GM21723 (cell line): Measurements from ENCODE around the gene GORASP1.

Source experiments
- ATAC-seq: cut with Tn5 transposase; IDR thresholded peaks from one replicate; pipeline ENCODE4 v1.9.1; 2021; ENCODE audit warnings: mild to moderate bottlenecking, moderate library complexity; ENCODE audit not compliant: unreplicated experiment

The GORASP1 gene

DNA sequence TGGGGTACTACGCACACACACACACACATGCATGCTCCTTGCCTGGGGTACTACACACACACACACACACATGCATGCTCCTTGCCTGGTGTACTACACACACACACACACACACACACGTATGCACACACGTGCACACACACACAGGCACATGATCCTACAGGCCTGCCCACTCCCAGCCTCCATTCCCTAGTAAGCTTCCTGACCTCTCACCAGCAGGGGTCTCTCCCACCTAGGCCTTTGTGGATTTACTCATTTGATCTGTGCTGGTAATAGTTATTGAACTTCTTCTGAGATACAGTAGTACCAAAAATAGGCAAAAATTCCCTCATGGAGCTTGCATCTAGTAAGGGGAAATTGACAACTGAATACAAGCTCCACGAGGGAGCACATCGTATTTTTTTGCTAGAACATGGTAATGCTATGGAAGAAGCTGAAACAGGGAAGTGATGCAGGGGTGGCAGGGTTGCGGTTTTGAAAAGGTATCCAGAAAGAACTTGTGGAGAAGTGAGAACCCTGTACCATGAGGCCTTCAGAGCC, 19.2 kb upstream of the GORASP1 start:
- no peak for ATAC-seq

DNA sequence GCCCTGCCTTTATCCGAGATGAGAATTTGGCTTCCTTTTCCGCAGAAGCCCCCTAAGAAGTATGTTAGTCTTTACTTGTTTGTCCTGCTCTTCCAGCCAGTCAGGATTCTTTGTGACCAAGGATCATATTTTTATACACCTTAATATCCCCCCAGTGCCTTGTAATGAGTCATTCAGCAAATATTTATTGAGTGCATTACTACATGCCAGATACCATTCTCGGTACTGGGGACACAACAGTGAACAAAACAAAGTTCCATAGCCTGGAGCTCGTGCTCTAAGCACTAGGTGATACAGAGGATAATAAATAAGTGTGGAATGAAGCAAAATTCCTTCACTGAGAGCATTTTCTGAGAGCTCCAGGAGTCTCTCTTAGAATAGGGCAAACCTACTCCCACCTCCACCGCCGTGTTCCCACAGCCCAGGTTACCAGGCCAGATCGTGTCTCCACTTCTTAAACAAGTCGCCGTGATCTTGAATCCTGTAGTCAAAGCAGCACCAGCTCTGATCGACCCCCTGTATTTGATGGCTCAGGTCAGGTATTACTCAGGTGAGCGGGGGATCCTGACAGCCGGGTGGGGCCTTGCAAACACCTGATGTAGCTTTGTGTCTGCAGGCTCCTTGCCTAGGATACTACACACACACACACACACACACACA, 18.5 kb upstream of the GORASP1 start:
- ATAC-seq: no peak

GRCh38 chr3:39124876-39125840, 17.7 kb upstream of the GORASP1 start:
- no peak for ATAC-seq

GRCh38 chr3:39122813-39123212, 15.4 kb upstream of the GORASP1 start:
- ATAC-seq: peak; percentile 76

DNA sequence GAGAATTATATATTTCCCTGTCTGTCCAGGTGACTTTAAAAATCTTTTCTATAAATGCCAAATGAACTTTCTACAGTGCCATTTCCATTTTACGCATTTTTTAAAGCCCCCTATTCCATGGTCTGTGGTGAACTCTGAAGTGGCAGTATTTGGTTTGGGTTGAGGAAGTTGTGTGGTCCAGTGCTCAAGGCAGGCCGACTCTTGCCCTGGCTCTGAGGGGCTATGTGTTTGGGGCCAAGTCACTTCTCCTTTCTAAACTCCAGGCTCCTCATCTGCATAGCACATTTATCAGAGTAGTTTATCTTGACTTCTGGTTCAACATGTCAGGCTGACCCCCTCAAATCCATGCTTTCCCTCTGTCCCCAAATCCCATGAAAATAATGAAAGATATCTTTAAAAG, 14.2 kb upstream of the GORASP1 start:
- no peak for ATAC-seq

DNA sequence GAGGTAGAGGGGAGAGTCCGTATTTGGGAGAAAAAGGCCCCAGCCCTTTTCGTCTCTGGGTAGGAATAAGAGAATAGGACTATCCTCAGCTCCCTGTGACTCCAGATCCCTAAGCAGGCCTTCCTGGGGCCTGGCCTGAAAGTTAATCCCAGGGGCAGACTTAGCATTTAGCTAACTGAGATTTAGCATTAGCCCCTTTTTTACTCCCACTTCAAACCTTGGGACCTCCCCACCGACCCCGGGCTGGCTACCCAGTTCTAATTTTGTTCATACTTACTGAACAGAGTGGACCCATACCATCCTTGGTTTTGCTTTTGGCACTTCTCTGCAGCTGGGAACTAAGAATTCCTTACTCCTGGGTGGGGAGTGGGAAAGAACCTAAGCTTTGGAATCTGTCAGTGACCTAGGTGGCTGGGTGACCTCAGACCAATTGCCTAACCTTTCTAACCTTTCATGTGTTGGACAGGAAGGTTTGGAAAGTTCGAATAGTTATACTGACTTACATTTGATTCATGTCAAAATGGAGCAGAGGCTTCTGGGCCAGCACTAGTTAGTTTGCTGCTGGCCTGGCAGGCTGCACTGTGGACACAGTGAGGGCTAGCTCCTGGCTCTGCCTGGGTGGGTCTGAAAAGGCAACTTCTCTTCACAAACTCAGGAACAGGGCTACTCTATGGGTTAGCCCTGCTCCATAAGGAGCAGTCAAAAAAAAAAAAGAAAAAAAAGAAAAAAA, 11.7 kb upstream of the GORASP1 start:
- no peak for ATAC-seq

- ATAC-seq: no peak
Observed at GRCh38 chr3:39118079-39118478, 10.7 kb upstream of the GORASP1 start.

GRCh38 chr3:39115870-39116269, 8.4 kb upstream of the GORASP1 start:
- ATAC-seq: no peak

DNA sequence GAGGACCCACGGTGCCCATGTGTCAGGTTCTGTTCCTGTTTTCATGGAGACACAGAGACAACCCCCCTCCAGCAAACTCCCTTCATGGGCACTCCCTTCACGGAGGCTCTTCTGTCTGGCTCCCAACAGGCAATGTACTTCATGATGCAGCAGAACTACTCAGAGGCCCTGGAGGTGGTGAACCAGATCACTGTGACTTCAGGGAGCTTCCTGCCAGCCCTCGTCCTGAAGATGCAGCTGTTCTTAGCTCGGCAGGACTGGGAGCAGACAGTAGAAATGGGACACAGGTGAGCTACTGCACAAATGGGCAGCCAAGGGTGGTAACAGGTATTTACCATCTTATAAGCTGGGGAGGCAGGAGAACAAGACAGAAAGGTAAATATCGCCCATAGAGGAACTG, 7.0 kb upstream of the GORASP1 start:
- ATAC-seq: no peak

GRCh38 chr3:39113291-39113690, 5.9 kb upstream of the GORASP1 start:
- no peak for ATAC-seq

- no peak for ATAC-seq
Observed at GRCh38 chr3:39112535-39112934, 5.1 kb upstream of the GORASP1 start.

- ATAC-seq: no peak
Observed at GRCh38 chr3:39112113-39112512, 4.7 kb upstream of the GORASP1 start.

DNA sequence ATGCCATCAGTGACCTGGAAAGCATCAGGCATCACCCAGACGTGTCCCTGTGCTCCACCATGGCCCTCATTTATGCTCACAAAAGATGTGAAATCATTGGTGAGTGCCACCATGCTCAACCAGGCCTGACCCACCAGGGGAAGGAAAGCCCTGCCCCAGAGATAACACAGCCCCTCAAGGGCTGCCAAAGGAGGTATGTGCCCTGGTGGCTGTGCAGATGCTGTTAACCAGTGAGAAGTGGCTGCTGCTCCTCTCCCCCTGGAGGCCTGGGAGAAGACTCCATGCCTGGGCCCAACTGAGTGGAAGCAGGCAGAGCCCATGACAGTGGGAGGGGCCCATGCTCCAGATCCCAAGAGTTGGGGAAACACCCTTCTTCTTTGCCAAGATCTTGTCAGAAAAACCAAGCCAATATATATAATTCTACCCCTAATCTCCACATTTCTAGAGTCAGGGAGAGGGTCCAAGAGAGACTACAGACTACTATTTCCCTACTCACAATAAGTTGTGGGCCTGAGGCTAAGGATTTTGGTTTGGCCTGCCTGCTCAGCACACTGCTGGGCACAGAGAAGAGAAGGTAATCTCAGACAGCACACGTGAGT, 2.7 kb upstream of the GORASP1 start:
- ATAC-seq: no peak

GRCh38 chr3:39109086-39109485, 1.7 kb upstream of the GORASP1 start:
- no peak for ATAC-seq

- ATAC-seq: peak; percentile 72
Observed at GRCh38 chr3:39108200-39108710, 828 bp upstream of the GORASP1 start.

DNA sequence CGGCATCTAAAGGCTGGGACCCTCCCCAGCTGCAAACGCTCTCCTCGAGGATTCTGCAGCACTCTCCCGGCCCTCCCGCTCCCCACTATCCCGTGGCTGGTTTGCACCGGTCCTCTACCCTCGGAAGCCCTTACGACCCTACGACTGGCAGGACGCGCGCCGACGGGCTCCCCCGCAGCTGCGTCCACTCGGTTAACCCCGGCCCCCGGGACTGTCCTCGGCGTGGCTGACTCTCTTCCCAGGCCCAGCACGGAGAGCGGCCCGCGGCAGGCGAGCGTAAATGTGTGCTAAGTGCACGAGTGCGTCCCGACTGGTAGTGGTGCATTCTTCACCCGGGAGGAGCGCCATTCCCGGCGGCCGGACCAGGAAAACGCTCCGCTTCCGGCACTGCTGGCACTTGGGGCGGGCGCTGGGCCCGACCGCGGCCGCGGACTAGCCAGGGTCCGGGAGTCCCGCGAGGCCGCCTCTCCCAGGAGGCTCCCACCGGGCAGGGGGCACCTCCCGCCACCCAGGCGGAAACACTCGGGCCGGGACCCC, 508 bp downstream of the GORASP1 start:
- peak; percentile 21 for ATAC-seq

- no peak for ATAC-seq
Observed at GRCh38 chr3:39106281-39106811, 1.1 kb downstream of the GORASP1 start.

DNA sequence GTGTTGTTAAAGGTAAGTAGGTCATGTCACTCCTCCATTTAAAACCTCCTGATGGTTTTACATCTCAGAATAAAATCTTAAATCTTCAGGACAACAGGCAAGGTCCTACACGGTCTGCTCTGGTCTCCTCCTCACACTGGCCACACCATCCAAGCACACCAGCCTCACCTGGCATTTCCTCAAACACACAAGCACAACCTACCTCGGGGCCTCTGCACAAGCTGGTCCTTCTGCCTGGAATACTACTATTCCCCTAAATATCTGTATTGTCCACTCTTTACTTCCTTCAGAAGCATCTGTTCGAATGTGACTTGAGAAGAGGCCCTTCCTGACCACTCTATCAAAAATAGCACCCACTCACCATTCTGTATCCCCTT, 1.8 kb downstream of the GORASP1 start:
- no peak for ATAC-seq

GRCh38 chr3:39104961-39105686, 2.3 kb downstream of the GORASP1 start:
- ATAC-seq: no peak
